HG02678 (cell line): ENCODE results near the gene SEMA3D.
"Not testable (repeated sequence)": the region's sequence is repeated elsewhere in the genome, so short reads cannot be mapped to it uniquely, and the experiment has no call there.

Source experiments
- ATAC-seq: cut with Tn5 transposase; IDR thresholded peaks from one replicate; pipeline ENCODE4 v1.9.1; 2021; ENCODE audit warnings: mild to moderate bottlenecking, moderate library complexity; ENCODE audit not compliant: unreplicated experiment

Gene SEMA3D

GRCh38 chr7:85000735-85001350 lies 186.0 kb downstream of the SEMA3D start:
- no peak for ATAC-seq

- ATAC-seq: no peak
These were observed 187.4 kb downstream of the SEMA3D start for GRCh38 chr7:84999450-84999849.

- ATAC-seq: no peak
These were observed 188.2 kb downstream of the SEMA3D start for GRCh38 chr7:84998665-84999064.

- no peak for ATAC-seq
These were observed 189.2 kb downstream of the SEMA3D start for GRCh38 chr7:84997626-84998025.

GRCh38 chr7:84992954-84993353 lies 193.9 kb downstream of the SEMA3D start:
- ATAC-seq: not testable (repeated sequence)

- no peak for ATAC-seq
These were observed 201.6 kb downstream of the SEMA3D start for GRCh38 chr7:84985073-84985784.

- ATAC-seq: no peak
These were observed 204.7 kb downstream of the SEMA3D start for GRCh38 chr7:84982199-84982598.

- ATAC-seq: no peak
These were observed 205.5 kb downstream of the SEMA3D start for GRCh38 chr7:84981055-84981976.

GRCh38 chr7:84975586-84976185 lies 211.2 kb downstream of the SEMA3D start:
- ATAC-seq: no peak

GRCh38 chr7:84971360-84971759 lies 215.5 kb downstream of the SEMA3D start:
- no peak for ATAC-seq

- no peak for ATAC-seq
These were observed 216.2 kb downstream of the SEMA3D start for GRCh38 chr7:84970670-84971069.

GRCh38 chr7:84953234-84953633 lies 233.6 kb downstream of the SEMA3D start:
- ATAC-seq: no peak

GRCh38 chr7:84950836-84951235 lies 236.0 kb downstream of the SEMA3D start:
- no peak for ATAC-seq

GRCh38 chr7:84949501-84949900 lies 237.4 kb downstream of the SEMA3D start:
- ATAC-seq: no peak

GRCh38 chr7:84949067-84949466 lies 237.8 kb downstream of the SEMA3D start:
- no peak for ATAC-seq

GRCh38 chr7:84948634-84949033 lies 238.2 kb downstream of the SEMA3D start:
- ATAC-seq: no peak

GRCh38 chr7:84946549-84946948 lies 240.3 kb downstream of the SEMA3D start:
- ATAC-seq: no peak
